ENCODE measurements around the gene CDCP2.

DNA sequence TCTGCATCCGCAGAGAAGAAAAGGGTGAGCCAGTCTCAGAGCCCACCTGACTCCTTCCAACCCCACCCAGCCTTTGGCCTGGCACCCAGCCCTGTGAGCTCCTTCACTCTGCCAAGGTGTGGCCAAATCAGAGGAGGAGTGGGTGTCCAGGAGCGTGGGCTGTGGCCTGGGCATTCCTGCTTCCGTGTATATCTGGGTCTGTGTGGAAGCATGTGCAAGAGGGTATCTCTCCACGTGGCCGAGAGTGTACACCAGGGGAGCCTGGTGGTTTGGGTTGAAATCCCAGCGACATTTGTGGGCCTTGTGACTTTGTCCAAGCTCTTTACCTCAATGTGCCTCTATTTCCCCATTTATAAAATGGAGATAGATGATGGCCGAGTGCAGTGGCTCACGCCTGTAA is 29.8 kb downstream of the CDCP2 start:
- TF ChIP-seq, protein P1, sequence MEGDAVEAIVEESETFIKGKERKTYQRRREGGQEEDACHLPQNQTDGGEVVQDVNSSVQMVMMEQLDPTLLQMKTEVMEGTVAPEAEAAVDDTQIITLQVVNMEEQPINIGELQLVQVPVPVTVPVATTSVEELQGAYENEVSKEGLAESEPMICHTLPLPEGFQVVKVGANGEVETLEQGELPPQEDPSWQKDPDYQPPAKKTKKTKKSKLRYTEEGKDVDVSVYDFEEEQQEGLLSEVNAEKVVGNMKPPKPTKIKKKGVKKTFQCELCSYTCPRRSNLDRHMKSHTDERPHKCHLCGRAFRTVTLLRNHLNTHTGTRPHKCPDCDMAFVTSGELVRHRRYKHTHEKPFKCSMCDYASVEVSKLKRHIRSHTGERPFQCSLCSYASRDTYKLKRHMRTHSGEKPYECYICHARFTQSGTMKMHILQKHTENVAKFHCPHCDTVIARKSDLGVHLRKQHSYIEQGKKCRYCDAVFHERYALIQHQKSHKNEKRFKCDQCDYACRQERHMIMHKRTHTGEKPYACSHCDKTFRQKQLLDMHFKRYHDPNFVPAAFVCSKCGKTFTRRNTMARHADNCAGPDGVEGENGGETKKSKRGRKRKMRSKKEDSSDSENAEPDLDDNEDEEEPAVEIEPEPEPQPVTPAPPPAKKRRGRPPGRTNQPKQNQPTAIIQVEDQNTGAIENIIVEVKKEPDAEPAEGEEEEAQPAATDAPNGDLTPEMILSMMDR (IDR thresholded peaks at IDR 0.05) = no peak
- no peak for TF ChIP-seq POLR2A (IDR thresholded peaks at IDR 0.05)

Data from esophagus squamous epithelium (tissue), 4 donors.